ENCODE data around the gene GRIK4. TPM values are rescaled to one million over a fixed set of nuclear protein-coding genes. Genes with fewer than 3 reads are reported as not detected.

The GRIK4 gene
- total RNA-seq, 2 experiments from 2014 or later = 0.06 TPM; not detected in 1

DNA sequence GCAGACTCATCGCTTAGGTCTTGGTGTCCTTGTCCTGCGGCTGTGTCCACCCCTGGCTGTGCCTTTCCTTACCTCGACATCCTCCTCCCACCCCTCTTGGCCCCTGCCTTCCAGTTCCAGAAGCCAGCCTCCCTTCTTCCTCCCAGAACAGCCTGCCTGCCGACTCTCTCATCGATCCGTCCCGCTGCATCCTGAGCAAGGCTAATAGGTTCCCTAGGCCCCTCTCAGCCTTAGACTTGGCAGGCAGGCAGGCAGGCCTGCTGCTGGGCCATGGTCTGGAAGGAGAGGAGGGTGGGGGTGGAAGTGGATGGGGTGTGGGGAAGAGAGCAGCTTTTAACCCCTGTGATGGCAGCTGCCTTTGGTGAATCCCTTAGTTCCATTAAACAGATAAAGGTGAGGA is 315.6 kb downstream of the GRIK4 start:
- TF ChIP-seq EZH2phosphoT487 (IDR thresholded peaks at IDR 0.05; ENCODE audit: borderline replicate concordance, low read depth, low read length) = no peak
- TF ChIP-seq, protein P1, sequence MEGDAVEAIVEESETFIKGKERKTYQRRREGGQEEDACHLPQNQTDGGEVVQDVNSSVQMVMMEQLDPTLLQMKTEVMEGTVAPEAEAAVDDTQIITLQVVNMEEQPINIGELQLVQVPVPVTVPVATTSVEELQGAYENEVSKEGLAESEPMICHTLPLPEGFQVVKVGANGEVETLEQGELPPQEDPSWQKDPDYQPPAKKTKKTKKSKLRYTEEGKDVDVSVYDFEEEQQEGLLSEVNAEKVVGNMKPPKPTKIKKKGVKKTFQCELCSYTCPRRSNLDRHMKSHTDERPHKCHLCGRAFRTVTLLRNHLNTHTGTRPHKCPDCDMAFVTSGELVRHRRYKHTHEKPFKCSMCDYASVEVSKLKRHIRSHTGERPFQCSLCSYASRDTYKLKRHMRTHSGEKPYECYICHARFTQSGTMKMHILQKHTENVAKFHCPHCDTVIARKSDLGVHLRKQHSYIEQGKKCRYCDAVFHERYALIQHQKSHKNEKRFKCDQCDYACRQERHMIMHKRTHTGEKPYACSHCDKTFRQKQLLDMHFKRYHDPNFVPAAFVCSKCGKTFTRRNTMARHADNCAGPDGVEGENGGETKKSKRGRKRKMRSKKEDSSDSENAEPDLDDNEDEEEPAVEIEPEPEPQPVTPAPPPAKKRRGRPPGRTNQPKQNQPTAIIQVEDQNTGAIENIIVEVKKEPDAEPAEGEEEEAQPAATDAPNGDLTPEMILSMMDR (conservative IDR thresholded peaks at IDR 0.05; ENCODE audit: low read length) = no peak
- H2AFZ ChIP-seq (ENCODE audit: low read length) = no peak overlapping the region
- H4K20me1 ChIP-seq (ENCODE audit: insufficient read depth, low read length) = no peaks in the 10 kb centered on the region
- CTCF ChIA-PET (ENCODE audit: unreplicated experiment) = no interaction called here
- DNase-seq (ENCODE audit: low spot score) = no peak
- H3K4me3 ChIP-seq (ENCODE audit: low read depth, low read length, poor library complexity, severe bottlenecking) = no peak overlapping the region
- no peaks in the 10 kb centered on the region for H3K36me3 ChIP-seq (ENCODE audit: insufficient read depth, low read length)
- no peak overlapping the region for H3K4me2 ChIP-seq (ENCODE audit: low read length)
- no peak overlapping the region for H3K27ac ChIP-seq (ENCODE audit: low read depth, low read length, poor library complexity, severe bottlenecking)
- no peaks in the 10 kb centered on the region for H3K9me3 ChIP-seq (ENCODE audit: low read length)
- no peaks in the 10 kb centered on the region for H3K9me2 ChIP-seq (ENCODE audit: insufficient read depth, low read length)
- BruUV-seq (replicated peaks) = no TSS peak
- no peaks in the 10 kb centered on the region for H3K4me1 ChIP-seq (ENCODE audit: insufficient read depth, low read length, poor library complexity, severe bottlenecking)
- intact Hi-C loops (cut with micrococcal nuclease; ENCODE audit: unreplicated experiment) = no loop called here
- POLR2A ChIA-PET = no interaction called here
- H3K79me2 ChIP-seq (ENCODE audit: insufficient read depth, low read depth, low read length) = no peaks in the 10 kb centered on the region

DNA sequence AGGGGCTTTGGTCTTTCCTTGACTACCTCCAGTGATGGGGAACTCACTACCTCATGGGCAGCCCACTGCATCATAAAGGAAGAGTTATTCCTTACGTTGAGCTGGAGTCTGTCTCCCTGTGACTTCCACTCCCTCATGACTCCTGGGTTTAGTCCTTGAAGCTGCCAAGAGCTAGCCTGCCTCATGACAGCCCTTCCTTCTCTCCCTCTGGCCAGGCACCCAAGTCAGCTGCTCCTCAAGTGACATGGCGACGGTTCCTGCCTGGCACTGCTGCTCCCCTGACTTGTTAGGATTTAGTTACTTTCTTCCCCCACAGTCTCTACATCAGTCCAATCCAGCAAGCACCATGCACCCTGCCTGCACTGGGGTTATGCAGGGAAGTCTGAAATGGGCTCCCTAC is 316.3 kb downstream of the GRIK4 start:
- POLR2A ChIA-PET = no interaction called here
- no peak overlapping the region for H2AFZ ChIP-seq (ENCODE audit: low read length)

GRCh38 chr11:120828847-120829246 is 317.3 kb downstream of the GRIK4 start:
- H3K4me3 ChIP-seq (ENCODE audit: low read depth, low read length, poor library complexity, severe bottlenecking) = no peak overlapping the region
- no peak for TF ChIP-seq EZH2phosphoT487 (IDR thresholded peaks at IDR 0.05; ENCODE audit: borderline replicate concordance, low read depth, low read length)
- TF ChIP-seq, protein P1 (conservative IDR thresholded peaks at IDR 0.05; ENCODE audit: low read length) = no peak
- DNase-seq (ENCODE audit: low spot score) = no peak
- no peaks in the 10 kb centered on the region for H4K20me1 ChIP-seq (ENCODE audit: insufficient read depth, low read length)
- intact Hi-C loops (cut with micrococcal nuclease; ENCODE audit: unreplicated experiment) = no loop called here
- POLR2A ChIA-PET = interaction anchor here (0.6 kb wide), 1 partner anchor 11 kb away, joined by 4 read pairs; no protein-coding TSS in a partner anchor
- H3K4me1 ChIP-seq (ENCODE audit: insufficient read depth, low read length, poor library complexity, severe bottlenecking) = no peaks in the 10 kb centered on the region
- no peak overlapping the region for H2AFZ ChIP-seq (ENCODE audit: low read length)
- no peak overlapping the region for H3K27ac ChIP-seq (ENCODE audit: low read depth, low read length, poor library complexity, severe bottlenecking)
- no TSS peak for BruUV-seq (replicated peaks)
- no peaks in the 10 kb centered on the region for H3K79me2 ChIP-seq (ENCODE audit: insufficient read depth, low read depth, low read length)
- no peaks in the 10 kb centered on the region for H3K36me3 ChIP-seq (ENCODE audit: insufficient read depth, low read length)
- no peaks in the 10 kb centered on the region for H3K9me3 ChIP-seq (ENCODE audit: low read length)
- H3K9me2 ChIP-seq (ENCODE audit: insufficient read depth, low read length) = no peaks in the 10 kb centered on the region
- H3K4me2 ChIP-seq (ENCODE audit: low read length) = no peak overlapping the region
- CTCF ChIA-PET (ENCODE audit: unreplicated experiment) = no interaction called here

More for the DNA sequence above, 316.3 kb downstream of the GRIK4 start:
- Histone ChIP-seq H3K4me2 (ENCODE audit: low read length) (no peak overlapping the region), H3K9me2 (ENCODE audit: insufficient read depth, low read length) (no peaks in the 10 kb centered on the region), H3K9me3 (ENCODE audit: low read length) (no peaks in the 10 kb centered on the region), H4K20me1 (ENCODE audit: insufficient read depth, low read length) (no peaks in the 10 kb centered on the region), H3K4me3 (ENCODE audit: low read depth, low read length, poor library complexity, severe bottlenecking) (no peak overlapping the region), H3K36me3 (ENCODE audit: insufficient read depth, low read length) (no peaks in the 10 kb centered on the region), H3K4me1 (ENCODE audit: insufficient read depth, low read length, poor library complexity, severe bottlenecking) (no peaks in the 10 kb centered on the region), H3K27ac (ENCODE audit: low read depth, low read length, poor library complexity, severe bottlenecking) (no peak overlapping the region), H3K79me2 (ENCODE audit: insufficient read depth, low read depth, low read length) (no peaks in the 10 kb centered on the region)
- TF ChIP-seq, protein P1 (conservative IDR thresholded peaks at IDR 0.05; ENCODE audit: low read length) = no peak
- no peak for TF ChIP-seq EZH2phosphoT487 (IDR thresholded peaks at IDR 0.05; ENCODE audit: borderline replicate concordance, low read depth, low read length)
- intact Hi-C loops (cut with micrococcal nuclease; ENCODE audit: unreplicated experiment) = no loop called here
- no TSS peak for BruUV-seq (replicated peaks)
- CTCF ChIA-PET (ENCODE audit: unreplicated experiment) = no interaction called here
- no peak for DNase-seq (ENCODE audit: low spot score)

Data from OCI-LY7 (cell line).